Effector memory CD4-positive, alpha-beta T cell (primary cell): ENCODE results near the gene HOXC10.

Source experiments
- DNase-seq, 3 donors: peaks; one replicate each; pipeline ENCODE4 v3.0.0-alpha.2; 2020
- H3K27ac ChIP-seq: 2 replicates; pipeline ENCODE4 v1.7.0; 2013; ENCODE audit warnings: mild to moderate bottlenecking, low read length, moderate library complexity; ENCODE audit not compliant: insufficient read depth, poor library complexity, severe bottlenecking
- H3K27me3 ChIP-seq: replicated peaks from 2 replicates; pipeline ENCODE4 v1.7.0; 2013; ENCODE audit warnings: mild to moderate bottlenecking, low read length; ENCODE audit not compliant: insufficient read depth, control insufficient read depth, poor library complexity, severe bottlenecking
- H3K36me3 ChIP-seq: 2 replicates; pipeline ENCODE4 v1.7.0; 2013; ENCODE audit warnings: mild to moderate bottlenecking, low read length, moderate library complexity; ENCODE audit not compliant: control insufficient read depth, insufficient read depth
- H3K4me1 ChIP-seq: 2 replicates; pipeline ENCODE4 v1.7.0; 2013; ENCODE audit warnings: low read length, mild to moderate bottlenecking; ENCODE audit not compliant: control insufficient read depth, insufficient read depth, poor library complexity, severe bottlenecking
- H3K4me3 ChIP-seq: 2 replicates; pipeline ENCODE4 v1.7.0; 2013; ENCODE audit warnings: low read length, low read depth, mild to moderate bottlenecking; ENCODE audit not compliant: insufficient read depth, poor library complexity, severe bottlenecking
- H3K9me3 ChIP-seq: 2 replicates; pipeline ENCODE4 v1.7.0; 2013; ENCODE audit warnings: mild to moderate bottlenecking, low read length, moderate library complexity; ENCODE audit not compliant: control insufficient read depth

The HOXC10 gene

GRCh38 chr12:54037360-54038283 is 52.7 kb downstream of the HOXC10 start:
- Histone ChIP-seq H3K36me3 (no peaks in the 10 kb centered on the region), H3K27ac (no peak overlapping the region), H3K9me3 (peaks cover 7% of the 10 kb centered on the region), H3K4me3 (no peak overlapping the region), H3K4me1 (peaks cover 10% of the 10 kb centered on the region), H3K27me3 (peaks cover 56% of the 10 kb centered on the region)
- no peak for DNase-seq

- DNase-seq = no peak
- Histone ChIP-seq H3K27me3 (peaks cover 48% of the 10 kb centered on the region), H3K4me3 (no peak overlapping the region), H3K27ac (no peak overlapping the region), H3K36me3 (no peaks in the 10 kb centered on the region), H3K4me1 (peaks cover 10% of the 10 kb centered on the region), H3K9me3 (no peaks in the 10 kb centered on the region)
Measured at GRCh38 chr12:54038284-54038870, 53.4 kb downstream of the HOXC10 start.

DNA sequence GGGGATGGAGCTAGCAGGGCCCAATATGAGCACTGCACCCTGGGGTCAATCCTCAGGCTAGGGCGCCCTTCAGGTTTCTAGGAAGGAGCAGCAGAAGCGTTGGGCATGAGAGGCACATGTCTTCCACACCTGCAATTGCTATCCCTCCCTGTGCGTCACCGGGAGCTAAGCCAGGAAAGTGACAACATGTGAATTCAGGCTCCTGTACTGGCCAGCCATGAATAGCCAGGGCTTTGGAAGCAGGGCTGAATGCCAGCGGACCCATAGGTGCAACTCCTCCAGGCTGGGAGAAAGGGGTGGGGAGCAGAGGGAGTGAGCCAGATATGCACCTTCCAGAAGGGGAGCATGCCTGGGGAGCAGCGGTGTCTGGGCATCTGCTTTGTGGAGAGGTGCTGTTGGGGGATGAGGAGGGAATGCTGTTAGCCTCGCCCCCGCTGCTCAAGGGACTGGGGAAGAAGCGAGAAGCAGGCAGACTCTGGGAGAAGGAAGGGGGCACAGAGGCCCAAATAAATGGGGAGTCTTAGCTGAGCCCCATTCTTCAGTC is 54.0 kb downstream of the HOXC10 start:
- no peak for DNase-seq
- Histone ChIP-seq H3K4me3 (no peak overlapping the region), H3K4me1 (peaks cover 7% of the 10 kb centered on the region), H3K9me3 (no peaks in the 10 kb centered on the region), H3K27ac (no peak overlapping the region), H3K27me3 (peaks cover 44% of the 10 kb centered on the region), H3K36me3 (no peaks in the 10 kb centered on the region)

GRCh38 chr12:54039417-54040147 is 54.6 kb downstream of the HOXC10 start:
- H3K9me3 ChIP-seq = no peaks in the 10 kb centered on the region
- peaks cover under 1% of the 10 kb centered on the region for H3K4me1 ChIP-seq
- H3K27me3 ChIP-seq = peaks cover 40% of the 10 kb centered on the region

More at GRCh38 chr12:54039417-54040147, 54.6 kb downstream of the HOXC10 start:
- no peak overlapping the region for H3K27ac ChIP-seq
- no peak for DNase-seq
- H3K36me3 ChIP-seq = no peaks in the 10 kb centered on the region
- no peak overlapping the region for H3K4me3 ChIP-seq
